ENCODE data around the gene CEBPZ.

GRCh38 chr2:37246205-37246604 lies 14.8 kb upstream of the CEBPZ start:
- TF ChIP-seq CTCF (IDR thresholded peaks at IDR 0.05) (no peak), POLR2A (IDR thresholded peaks at IDR 0.05) (no peak)

Data from body of pancreas (tissue), 4 donors.